Stimulated activated CD4-positive, alpha-beta T cell treated with anti-CD3 and anti-CD28 coated beads, TNF-alpha, amount 100 ng/mL, for 24 hours (primary cell): ENCODE data around the gene NUDC.

ENCODE experiments used
- DNase-seq, 3 experiments: peaks; one replicate each; pipeline ENCODE4 v3.0.0-alpha.2; 2020; ENCODE audit warnings: low read depth in 3 of 3

Gene NUDC

DNA sequence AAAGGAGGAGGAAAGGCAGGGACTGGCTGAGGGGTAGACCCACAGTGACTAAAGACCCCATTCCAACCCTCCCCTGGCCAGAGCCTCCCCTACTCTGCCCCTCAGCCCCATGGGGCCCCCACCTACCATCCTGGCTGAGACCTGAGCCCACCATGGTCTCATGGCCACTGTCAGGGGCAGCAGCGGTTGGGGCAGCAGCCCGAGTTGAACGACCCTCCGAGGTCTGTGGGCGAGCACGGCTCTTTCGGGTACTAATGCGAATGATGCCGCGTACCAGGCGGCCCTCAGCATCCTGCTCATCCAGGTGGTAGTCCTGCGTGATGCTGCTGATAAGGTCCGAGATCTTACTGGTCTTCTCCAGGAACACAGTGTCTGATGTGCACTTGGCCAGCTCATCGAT, 29.7 kb downstream of the NUDC start:
- DNase-seq: no peak

DNA sequence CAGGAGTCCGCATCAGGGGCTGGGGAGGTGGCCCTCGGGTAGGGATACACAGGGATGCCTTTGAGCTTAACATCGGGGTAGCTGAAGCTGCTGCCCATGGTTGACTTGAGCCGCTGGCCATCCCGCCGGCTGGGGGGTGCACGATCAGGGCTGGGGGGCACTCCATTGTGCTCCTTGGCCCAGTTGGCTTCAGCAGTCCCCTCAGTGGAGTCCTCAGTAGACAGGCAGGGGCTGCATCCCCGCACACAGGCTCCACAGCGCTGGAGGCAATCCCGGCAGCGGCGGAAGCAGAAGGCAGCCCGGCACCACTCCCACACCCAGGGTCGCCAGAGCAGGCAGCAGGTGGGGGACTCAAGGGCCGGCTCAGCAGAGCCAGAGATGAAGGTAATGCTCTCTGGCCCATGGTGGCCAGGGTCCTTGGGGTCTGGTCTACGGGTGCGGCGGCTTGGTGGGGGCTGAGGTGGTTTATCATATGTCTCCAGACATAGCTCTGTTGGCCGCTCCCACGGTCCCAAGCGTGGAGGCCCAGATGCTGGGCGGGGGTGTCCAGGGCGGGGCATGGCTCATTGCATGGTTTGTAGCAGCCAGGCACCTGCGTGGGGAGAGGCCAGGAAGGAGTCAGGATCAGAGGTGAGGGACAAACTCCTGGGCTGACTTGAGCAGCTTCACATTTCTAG, 30.4 kb downstream of the NUDC start:
- no peak for DNase-seq

DNA sequence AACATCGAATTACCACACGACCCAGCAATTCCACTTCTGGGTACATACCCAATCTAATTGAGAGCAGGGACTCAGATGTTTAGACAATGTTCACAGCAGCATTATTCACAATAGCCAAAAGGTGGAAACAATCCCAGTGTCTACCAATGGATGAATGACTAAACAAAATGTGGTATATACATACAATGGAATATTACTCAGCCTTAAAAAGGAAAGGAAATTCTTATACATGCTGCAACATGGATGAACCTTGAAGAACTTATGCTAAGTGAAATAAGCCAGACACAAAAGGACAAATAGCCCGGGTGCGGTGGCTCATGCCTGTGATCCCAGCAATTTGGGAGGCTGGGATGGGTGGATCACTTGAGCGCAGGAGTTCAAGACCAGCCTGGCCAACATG, 31.8 kb downstream of the NUDC start:
- DNase-seq: no peak

DNA sequence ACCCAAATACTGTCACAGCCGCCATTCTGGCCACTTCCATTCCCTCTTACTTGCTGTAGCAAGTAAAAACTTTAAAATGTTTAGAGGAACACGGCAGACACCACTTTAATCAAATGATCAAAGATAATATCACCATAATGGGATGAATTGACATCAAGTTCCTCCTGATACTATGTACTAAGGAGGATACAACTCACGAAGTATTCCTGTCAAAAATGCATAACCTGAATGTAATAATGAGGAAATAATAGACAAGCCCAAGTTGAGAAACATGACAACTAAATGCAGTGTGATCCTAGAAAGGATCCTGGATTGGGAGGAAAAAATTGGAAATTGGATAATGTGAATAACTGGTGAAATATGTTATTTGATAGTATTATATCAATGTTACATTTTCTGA, 34.8 kb downstream of the NUDC start:
- DNase-seq: no peak

DNA sequence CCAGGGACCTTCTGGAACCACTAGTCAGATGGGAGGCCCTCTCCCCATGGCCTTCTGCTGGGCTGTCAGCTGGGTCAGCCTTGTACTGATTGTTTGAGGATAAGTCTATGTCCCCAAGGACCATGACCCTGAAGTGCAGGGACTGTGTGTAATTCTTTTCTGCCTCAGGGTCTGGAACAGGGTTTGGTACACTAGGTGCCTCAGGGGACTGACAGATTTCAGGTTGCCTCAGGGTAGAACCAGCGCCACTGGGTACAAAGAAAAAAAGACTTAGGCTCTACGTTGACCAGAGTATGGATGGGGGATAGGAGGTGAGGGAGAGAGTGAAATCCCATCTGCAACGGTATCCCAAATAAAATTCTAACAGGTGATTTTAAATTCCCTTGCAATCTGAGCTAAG, 35.8 kb downstream of the NUDC start:
- DNase-seq: no peak

DNA sequence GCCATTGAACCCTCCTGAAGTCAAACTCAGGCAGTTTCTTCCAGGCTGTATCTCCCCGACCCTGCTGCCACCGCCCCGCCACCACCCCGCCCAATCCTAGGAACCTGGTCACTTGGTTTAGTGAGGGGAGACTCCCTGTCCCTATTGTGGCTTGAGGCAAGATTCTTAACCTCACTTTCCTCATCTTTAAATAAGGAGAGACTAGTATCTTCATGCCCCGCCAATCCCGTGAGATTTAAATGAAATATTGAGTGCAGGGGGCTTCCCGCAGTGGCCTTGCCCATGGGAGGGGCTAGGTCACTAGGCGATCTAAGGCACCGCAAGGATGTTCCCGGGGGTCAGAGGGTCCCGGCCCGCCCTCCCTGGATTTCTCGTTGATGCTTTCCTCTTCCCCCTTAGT, 37.7 kb downstream of the NUDC start:
- no peak for DNase-seq

DNA sequence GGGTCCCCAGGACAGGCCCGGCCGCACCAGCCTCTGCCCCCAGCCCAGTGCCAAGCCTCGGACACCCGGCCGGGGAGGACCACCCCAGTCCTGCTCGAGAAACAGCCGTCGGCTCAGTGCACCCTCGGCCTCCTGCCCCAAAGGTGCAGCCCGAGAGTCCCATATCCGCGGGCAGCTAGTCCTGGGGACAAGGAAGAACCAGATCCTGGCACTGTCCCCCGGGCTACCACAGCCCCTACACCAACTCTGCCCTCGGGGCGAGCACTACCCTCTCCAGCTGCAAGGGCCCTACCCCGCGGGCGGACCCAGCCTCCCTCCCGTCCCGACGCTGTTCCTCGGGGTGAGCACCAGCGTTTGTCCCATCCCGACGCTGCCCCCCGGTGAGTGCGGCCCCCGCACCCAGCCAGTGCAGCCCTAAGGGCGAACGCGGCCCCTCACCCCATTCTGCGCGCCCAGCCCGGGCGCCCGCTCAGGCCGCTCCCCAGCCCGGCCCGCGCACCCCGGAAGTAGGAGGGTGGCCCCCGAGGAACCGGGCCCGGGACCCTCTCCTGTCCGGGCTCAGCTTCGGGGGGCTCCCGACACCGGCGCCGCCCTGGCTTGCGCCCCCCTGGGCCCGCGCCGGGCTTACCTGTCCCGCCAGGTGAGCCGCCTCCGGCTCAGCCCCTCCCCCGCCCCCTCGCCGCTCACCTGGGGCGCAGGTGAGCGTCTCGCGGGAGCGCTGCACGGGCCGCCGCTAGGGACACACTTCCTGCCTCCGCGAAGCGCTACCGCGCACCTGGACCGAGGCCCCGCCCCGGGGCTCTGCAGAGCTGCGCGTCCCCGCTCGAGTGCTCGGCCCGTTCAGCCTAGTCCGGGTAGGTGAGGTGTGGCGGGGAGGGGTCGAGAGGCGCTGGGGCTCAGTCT, 38.4 kb downstream of the NUDC start, which contains the start of gene KDF1:
Gene KDF1 (minus strand): TSS at position 747 of the 903 bp plus-strand sequence. CDS start 8,088 bp downstream, outside the sequence.
- peak in 2 of 3 experiments; percentile 18 to 19 for DNase-seq

DNA sequence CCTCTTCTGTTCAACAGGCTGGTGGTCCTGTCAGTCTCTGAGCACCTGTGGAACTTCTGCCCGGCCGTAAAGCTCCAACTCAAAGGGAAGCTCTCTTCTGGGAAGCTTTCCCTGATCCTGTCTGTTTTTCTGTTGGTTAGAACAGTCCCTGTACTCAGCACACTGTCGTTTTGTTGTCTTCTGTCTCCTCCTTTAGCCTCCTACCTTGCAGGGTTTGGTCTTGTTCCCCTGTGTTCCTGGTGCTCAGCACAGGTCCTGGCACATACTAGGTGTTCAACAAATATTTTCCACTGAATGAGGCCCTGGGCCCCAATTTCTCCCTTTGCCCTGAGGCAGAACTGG, 39.1 kb downstream of the NUDC start:
- DNase-seq: no peak

DNA sequence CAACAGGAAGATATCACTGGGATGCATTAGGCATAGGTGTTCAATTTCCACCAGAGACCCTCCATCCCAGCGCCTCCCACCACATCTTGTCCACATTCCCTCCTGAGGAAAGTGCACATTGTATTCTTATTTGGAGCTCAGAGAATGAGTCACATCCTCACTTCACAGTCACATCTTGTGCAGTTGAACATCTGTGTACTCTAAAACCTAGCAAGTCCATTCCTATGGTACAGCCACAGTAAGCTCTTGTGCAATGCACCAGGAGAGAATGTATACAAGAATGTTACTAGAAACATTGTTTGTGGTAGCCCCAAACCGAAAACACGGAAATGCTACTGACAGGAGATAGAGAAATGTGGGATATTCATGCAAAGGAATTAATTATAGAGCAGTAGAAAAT, 40.3 kb downstream of the NUDC start:
- no peak for DNase-seq

DNA sequence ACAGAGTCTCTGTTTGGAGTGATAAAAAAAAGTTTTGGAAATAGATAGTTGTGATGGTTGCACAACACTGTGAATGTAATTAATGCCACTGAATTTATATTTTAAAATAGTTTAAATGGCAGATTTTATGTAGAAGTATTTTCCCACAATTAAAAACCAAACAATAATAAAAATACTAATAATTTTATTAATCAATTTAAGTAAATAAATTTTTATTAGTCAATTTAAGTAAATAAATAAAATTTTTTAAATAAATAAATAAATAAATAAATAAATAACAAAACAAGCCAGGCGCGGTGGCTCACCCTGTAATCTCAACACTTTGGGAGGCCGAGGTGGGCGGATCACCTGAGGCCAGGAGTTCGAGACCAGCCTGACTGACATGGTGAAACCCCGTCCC, 43.7 kb downstream of the NUDC start:
- no peak for DNase-seq

DNA sequence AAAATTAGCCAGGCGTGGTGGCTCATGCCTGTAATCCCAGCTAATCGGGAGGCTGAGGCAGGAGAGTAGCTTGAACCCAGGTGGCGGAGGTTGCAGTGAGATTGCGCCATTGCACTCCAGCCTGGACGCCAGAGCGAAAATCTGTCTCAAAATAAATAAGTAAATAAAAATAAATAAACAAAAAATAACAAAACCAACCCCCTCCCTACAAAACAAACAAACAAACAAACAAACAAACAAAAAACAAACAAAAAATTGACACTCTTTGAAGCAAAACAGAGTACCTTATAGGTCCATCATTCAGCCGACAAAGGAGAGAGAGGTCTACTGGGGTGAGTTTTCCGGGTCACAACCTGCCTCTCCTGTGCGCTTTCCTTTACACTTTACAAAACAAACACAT, 44.1 kb downstream of the NUDC start:
- no peak for DNase-seq

DNA sequence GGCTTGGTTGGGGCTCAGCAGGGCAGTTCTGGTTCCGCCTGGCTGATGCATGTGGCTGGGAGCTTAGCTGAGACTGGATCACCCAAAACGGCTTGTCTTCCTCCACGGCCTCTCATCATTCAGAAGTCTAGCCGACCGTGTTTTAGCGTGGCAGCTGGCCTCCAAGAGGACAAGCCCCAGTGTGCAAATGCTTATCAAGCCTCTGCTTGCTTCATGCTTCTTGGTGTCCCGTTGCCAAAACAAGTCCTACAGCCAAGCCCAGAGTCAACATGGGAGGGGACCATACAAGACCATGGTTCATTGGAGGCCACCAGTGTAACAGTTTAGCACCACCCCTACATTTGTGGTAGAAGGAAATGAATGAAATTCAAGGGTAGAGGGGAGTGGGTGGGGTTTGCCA, 49.3 kb downstream of the NUDC start:
- DNase-seq: no peak

DNA sequence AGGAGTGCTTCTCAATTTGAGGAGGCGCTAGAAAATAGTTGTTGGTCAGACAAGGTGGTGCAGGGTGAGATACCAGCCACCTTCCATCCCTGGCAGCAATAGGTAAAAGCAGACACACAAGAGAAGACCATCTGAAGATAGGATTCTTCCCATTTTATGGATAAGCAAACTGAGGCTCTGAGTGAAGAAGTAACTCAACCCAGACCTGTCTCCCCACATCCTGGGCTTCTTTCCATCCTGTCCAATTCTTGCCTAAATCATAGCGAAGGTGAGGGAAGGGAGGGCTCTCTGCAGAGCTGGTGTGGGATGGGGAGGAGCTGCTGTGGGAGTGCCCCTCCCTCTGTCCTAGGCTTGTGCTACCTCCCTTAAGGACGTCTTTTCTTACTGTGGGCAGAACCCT, 50.0 kb downstream of the NUDC start:
- DNase-seq: no peak

DNA sequence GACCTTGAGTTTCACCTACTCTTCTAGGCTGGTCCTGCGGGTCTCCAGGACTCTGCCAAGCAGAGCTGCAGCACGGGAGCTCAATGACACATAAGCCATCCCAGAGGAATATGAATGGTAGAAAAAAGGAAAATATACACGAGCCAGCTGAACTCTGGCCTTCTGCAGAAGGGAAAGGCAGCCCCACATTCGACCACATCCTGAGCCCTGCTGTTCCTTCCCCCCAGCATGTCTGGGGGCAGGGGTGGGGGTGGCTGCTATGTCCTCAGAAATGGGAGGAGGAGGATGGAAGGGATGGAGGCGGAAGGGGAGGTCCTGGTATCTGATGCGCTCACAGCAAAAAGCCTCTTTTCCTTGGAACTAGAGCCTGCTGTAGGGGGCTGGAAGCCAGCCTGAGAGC, 50.8 kb downstream of the NUDC start:
- no peak for DNase-seq

DNA sequence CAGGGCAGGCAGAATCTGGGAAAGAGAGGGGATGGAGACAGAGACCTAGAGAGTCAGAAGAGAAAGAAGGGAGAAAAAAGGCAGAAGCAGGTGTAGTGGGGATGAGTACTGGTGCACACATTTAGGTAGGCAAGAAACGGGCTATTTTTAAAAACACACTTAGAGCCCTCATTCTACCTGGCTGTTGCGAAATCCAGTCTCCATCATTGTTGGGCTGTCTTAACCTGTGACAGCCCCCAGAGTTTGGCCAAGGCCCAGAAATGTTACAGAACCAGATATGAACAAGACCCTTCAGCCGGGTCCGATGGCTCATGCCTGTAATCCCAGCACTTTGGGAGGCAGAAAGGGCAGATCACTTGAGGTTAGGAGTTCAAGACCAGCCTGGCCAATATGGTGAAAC, 51.3 kb downstream of the NUDC start:
- DNase-seq: no peak

DNA sequence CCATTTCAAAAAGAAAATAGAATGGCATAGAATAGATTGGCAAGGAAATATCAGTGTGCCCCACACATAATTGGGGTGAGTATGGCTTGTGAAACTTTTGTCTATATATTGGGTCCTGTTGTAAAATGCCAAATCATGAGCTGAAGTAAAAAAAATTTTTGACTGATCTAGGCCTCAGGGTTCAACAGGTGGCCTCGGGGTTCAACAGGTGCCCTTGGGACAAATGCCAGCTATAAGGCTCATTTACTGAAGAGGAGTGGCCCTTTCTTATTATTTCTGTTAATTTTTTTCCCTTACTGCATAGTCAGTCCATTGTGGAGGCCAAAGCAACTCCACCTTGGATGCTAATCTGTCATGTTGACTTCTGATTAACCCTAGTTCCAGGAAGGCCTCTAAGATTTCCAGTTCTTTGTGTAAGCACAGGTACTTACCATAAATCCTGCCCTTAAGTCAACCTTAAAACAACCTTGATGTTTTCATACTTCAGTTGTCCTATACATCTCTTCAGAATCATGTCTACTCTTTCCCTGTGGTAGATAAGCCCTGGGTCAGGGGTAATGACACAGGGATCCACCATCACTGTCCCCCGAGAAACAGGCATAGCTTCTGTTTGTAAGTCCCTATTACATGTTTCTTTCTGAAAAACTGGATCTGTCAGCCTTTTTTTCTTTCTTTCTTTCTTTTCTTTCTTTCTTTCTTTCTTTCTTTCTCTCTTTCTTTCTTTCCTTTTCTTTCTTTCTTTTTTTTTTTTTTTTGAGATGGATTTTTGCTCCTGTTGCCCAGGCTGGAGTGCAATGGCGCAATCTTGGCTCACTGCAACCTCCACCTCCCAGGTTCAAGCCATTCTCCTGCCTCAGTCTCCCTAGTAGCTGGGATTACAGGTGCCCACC, 55.3 kb downstream of the NUDC start:
- no peak for DNase-seq

DNA sequence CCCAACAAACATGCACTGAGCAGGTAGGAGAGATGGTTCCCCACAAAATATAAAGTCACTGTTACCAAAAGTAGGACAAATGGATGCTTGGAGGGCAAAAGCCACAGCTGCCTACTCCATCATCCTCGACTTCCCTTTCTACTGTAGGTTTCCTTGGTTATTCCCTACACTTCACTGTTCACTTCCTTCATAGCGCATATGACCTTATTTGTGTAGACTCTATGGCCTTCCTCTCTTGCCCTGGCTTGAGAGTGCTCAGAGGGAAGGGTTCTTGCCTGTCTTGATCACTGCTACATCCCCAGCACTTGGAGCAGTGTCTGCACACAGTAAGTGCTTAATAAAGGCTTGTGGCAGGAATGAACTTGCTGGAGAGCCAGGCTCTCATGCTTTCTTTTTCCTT, 57.4 kb downstream of the NUDC start:
- DNase-seq: no peak

DNA sequence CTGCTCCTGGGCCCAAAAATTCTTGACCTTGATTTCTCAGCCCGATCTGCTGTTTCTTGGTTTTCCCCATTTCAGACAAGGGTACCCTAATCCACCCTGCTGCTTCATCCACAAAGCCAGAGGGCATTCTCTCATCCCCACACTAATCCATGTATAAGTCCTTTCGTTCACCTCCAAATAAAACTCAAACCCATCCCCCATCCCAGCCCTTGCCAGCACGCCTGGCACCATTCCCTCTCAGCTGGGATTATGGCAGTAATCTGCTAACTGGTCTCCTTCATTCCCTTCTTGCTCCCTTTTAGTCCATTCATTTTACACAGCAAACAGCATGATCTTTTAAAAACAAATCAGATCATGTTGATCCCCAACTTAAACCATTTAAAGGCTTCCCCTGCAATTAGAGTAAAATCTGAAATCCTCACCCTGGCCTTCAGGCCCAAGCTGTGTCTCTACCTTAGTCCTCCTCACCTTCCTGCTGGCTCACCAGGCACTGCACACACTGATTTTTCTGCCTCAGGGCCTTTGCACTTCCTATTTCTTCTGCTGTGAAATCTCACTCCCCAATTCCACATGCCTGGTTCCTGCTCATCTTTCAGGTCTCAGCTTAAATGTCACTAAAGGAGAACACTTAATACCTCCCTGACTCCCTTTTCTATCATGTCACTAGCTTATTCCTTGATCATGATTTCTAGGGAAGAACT, 59.8 kb downstream of the NUDC start:
- no peak for DNase-seq

DNA sequence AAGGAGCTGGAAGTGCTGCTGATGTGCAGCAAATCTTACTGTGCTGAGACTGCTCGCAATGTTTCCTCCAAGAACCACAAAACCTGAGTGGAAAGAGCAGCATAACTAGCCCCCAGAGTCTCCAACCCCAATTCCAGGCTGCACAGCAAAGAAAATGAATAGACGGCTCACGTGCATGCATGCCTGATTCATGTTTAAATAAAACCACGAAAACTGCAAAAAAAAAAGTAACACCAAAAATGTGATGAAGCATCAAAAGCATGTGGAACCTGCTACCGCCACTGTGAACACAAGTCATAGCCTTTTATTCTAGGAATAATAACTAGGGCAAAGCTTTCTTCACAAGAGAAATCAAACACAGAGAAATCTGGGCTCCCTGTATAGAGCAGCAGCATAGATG, 62.3 kb downstream of the NUDC start:
- no peak for DNase-seq

DNA sequence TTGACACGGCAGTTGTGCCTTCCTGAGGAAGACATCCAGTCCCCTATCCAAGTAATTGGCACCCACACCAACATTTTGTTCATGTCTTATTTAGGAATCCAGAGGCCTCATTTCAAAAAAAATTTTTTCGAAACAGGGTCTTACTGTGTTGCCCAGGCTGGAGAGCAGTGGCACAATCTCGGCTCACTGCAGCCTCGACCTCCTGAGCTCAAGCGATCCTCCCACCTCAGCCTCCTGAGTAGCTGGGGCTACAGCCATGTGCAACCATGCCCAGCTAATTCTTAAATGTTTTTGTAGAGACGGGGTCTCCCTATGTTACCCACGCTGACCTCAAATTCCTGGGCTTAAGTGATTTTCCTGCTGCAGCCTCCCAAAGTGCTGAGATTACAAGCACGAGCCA, 62.7 kb downstream of the NUDC start:
- no peak for DNase-seq

DNA sequence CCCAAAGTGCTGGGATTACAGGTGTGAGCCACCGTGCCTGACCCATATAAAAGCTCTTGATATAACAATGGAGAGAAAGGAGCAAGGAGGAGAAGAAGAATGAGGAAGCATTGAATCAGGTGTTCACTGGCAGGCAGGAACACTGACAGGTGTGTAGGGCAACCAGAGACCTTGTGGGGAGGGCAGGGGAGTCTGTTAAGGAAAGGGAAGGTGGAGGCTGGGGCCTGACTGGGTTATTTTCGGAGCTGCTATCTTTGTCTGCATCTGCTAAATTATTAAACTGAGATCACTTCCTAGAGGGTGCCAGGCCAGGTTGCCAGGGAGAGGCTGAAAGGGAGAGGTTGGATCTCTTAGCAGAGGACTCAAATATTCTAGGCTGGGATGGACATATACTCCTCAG, 65.1 kb downstream of the NUDC start:
- DNase-seq: no peak
